ENCODE results near the gene CLPSL2. TPM values are rescaled to one million over a fixed set of nuclear protein-coding genes. Genes with fewer than 3 reads are reported as not detected.

The CLPSL2 gene
- total RNA-seq, 4 donors from 2014 or later: not detected

DNA sequence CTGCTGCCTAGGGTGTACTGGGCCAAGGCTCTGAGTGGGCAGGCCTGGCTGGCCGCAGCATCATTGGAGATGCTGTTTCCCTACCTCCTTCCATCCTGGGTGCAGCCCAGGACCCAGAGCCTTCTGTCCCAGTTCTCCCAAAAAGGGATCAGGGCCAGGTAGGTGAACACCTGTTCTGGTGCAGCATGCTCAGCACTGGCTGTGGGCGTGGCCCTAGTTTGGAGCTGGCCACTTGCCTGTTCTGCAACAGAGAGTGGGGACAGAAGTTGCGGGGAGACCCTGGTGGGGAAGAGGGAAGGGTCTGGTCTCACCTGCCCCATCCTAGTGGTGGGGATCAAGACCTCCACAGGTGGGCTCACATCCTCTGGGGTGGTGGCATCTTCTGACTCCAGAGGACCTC, 40.9 kb upstream of the CLPSL2 start:
- Histone ChIP-seq H3K27ac (no peak overlapping the region), H3K27me3 (no peaks in the 10 kb centered on the region), H3K9me3 (no peaks in the 10 kb centered on the region), H3K4me3 (no peak overlapping the region), H3K4me1 (peaks cover 31 to 69% (median 54%) of the 10 kb centered on the region in 4 donors), H3K36me3 (no peaks in the 10 kb centered on the region)
- no peak for TF ChIP-seq POLR2A (IDR thresholded peaks at IDR 0.05)
- TF ChIP-seq, protein P1, sequence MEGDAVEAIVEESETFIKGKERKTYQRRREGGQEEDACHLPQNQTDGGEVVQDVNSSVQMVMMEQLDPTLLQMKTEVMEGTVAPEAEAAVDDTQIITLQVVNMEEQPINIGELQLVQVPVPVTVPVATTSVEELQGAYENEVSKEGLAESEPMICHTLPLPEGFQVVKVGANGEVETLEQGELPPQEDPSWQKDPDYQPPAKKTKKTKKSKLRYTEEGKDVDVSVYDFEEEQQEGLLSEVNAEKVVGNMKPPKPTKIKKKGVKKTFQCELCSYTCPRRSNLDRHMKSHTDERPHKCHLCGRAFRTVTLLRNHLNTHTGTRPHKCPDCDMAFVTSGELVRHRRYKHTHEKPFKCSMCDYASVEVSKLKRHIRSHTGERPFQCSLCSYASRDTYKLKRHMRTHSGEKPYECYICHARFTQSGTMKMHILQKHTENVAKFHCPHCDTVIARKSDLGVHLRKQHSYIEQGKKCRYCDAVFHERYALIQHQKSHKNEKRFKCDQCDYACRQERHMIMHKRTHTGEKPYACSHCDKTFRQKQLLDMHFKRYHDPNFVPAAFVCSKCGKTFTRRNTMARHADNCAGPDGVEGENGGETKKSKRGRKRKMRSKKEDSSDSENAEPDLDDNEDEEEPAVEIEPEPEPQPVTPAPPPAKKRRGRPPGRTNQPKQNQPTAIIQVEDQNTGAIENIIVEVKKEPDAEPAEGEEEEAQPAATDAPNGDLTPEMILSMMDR (IDR thresholded peaks at IDR 0.05): no peak
- no peak for TF ChIP-seq POLR2AphosphoS5 (IDR thresholded peaks at IDR 0.05)
- no peak for TF ChIP-seq EP300 (IDR thresholded peaks at IDR 0.05; ENCODE audit: low read depth)
- in situ Hi-C loops (cut with MboI; ENCODE audit: low pct_ligation_motif_present in 1 of 4, low pct_unique_long_range_greater_than_20kb in 1 of 4, low sequenced_read_pairs in 3 of 4) (loop anchor here (5.0 to 25.0 kb wide), 5 partner anchors 151 to 398 kb away; partner anchors contain the start of gene PPARD (in 1 of the 4)), intact Hi-C loops (cut with DNase I; ENCODE audit: low total_unique reads) (loop anchor here (5.0 kb wide), 1 partner anchor 153 kb away; no protein-coding TSS in a partner anchor)
- WGBS, 2 donors (ENCODE audit: low coverage in 1 of 2): 78% methylated on average over 3 of the region's 3 CpGs; no CpG with 5 or more reads in 1 of the 2 donors
- DNase-seq: peak; percentile 55

DNA sequence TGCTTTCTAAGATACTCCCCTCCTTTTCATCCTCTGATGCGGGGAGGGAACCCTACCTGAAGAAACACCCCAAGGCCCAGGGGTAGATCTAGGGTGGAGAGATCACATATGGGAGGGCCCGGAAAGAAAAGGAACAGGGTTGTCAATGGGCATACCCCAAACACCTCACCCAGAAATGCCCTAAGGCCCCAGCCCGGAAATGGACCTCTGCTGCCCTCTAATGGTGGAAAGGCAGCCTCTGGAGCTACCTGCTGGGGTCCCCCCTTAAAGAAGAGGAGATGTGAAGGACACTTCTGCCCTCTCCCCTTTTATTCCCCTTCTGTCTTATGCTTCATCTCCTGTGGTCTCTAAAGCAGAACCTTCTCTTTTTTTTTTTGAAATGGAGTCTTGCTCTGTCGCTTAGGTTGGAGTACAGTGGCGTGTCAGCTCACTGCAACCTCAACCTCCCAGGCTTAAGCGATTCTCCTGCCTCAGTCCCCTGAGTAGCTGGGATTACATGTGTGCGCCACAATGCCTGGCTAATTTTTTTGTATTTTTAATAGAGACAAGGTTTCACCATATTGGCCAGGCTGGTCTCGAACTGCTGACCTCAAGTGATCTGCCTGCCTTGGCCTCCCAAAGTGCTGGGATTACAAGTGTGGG, 40.0 kb upstream of the CLPSL2 start:
- in situ Hi-C loops (cut with MboI; ENCODE audit: low pct_ligation_motif_present in 1 of 4, low pct_unique_long_range_greater_than_20kb in 1 of 4, low sequenced_read_pairs in 3 of 4) (loop anchor here (5.0 to 25.0 kb wide), 5 partner anchors 152 to 399 kb away; partner anchors contain the start of gene PPARD (in 1 of the 4)), intact Hi-C loops (cut with DNase I; ENCODE audit: low total_unique reads) (loop anchor here (5.0 kb wide), 1 partner anchor 154 kb away; no protein-coding TSS in a partner anchor)
- TF ChIP-seq POLR2A (IDR thresholded peaks at IDR 0.05): no peak
- TF ChIP-seq, protein P1 (IDR thresholded peaks at IDR 0.05): peak; percentile 87 to 94 (median 93)
- Histone ChIP-seq H3K4me3 (no peak overlapping the region), H3K4me1 (peaks cover 24 to 61% (median 46%) of the 10 kb centered on the region in 4 donors), H3K27ac (peak overlapping the region in 1 of 4 donors; percentile 31), H3K27me3 (no peaks in the 10 kb centered on the region), H3K9me3 (no peaks in the 10 kb centered on the region), H3K36me3 (no peaks in the 10 kb centered on the region)
- WGBS, 2 donors (ENCODE audit: low coverage in 1 of 2): 60 to 67% methylated on average over 5 to 8 of the region's 8 CpGs
- peak; percentile 89 for DNase-seq

DNA sequence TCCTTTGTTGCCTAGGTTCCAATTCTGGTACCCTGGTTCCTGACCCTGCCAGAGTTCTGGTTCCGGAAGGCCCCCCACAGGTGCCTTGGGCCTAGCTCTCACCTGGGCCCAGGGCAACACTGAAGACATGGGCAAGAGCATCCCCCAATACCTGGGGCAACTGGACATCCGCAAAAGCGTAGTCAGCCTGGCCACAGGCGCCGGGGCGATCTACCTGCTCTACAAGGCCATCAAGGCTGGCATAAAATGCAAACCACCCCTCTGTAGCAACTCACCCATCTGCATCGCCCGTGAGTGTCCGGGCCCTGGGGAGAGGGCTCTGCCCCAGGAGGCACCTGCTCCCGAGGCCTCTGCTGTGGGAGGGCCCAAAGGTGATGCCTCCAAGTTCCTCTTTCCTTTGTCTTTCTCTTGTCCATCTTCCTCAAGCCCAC, 39.4 kb upstream of the CLPSL2 start, which contains the start of gene ARMC12:
Gene ARMC12, plus strand, starts transcription at position 51 of the 431 bp plus-strand sequence. Its CDS starts 77 bp downstream, at position 128.
- Histone ChIP-seq H3K27ac (peak within 1 kb of the TSS in 1 of 4 donors; percentile 31), H3K36me3 (no peaks in the 10 kb centered on the region), H3K4me1 (peaks cover 24 to 60% (median 44%) of the 10 kb centered on the region in 4 donors), H3K27me3 (no peaks in the 10 kb centered on the region), H3K4me3 (no peak within 1 kb of the TSS), H3K9me3 (no peaks in the 10 kb centered on the region)
- no peak for DNase-seq
- in situ Hi-C loops (cut with MboI; ENCODE audit: low pct_ligation_motif_present in 1 of 4, low pct_unique_long_range_greater_than_20kb in 1 of 4, low sequenced_read_pairs in 3 of 4) (loop anchor here (5.0 to 25.0 kb wide), 5 partner anchors 152 to 400 kb away; partner anchors contain the start of gene PPARD (in 1 of the 4)), intact Hi-C loops (cut with DNase I; ENCODE audit: low total_unique reads) (loop anchor here (5.0 kb wide), 1 partner anchor 155 kb away; no protein-coding TSS in a partner anchor)
- no peak for TF ChIP-seq EP300 (IDR thresholded peaks at IDR 0.05; ENCODE audit: low read depth)
- TF ChIP-seq, protein P1 (IDR thresholded peaks at IDR 0.05): no peak
- no peak for TF ChIP-seq POLR2AphosphoS5 (IDR thresholded peaks at IDR 0.05)
- TF ChIP-seq POLR2A (IDR thresholded peaks at IDR 0.05): no peak
- 92 to 93% methylated on average over 3 to 10 of the region's 10 CpGs for WGBS, 2 donors (ENCODE audit: low coverage in 1 of 2)

DNA sequence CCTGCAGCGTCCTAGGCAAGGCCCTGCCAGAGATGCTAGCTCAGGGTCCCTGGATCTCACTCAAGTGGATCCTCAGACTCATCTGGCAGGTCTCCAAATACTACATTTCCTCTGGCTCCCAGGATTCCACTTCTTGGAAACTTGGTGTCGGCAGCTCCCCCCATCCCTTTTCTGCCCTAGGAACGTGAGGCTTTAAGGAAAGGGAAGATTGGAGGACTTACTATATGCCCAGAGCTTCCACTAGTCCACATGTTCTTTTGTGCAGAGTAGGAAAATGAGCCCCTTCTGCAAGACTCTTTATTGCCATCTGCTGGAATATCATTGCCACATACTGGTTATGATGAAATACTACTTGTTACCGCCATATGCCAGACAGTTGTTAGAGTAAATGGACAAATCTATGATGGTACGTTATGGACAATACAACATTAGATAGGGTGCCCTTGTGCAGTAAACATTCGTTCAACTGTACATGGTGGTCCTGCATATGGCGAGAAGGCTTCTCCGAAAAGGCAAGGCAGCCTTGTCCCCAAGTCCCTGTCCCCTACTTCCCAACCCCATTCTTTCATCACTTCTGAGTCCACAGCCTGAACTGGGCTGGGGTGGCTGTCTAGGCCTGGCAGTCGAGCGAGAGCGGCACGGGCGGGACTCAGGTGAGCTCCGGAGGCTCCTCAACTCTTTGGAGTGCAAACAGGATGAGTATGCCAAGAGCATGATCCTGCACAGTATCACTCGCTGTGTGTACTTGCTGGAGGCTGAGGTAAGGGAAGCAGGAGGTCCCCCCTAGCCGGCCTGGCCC, 38.8 kb upstream of the CLPSL2 start:
- Histone ChIP-seq H3K36me3 (no peaks in the 10 kb centered on the region), H3K9me3 (no peaks in the 10 kb centered on the region), H3K4me1 (peaks cover 20 to 54% (median 38%) of the 10 kb centered on the region in 4 donors), H3K27ac (no peak overlapping the region), H3K27me3 (no peaks in the 10 kb centered on the region), H3K4me3 (no peak overlapping the region)
- in situ Hi-C loops (cut with MboI; ENCODE audit: low pct_ligation_motif_present in 1 of 4, low pct_unique_long_range_greater_than_20kb in 1 of 4, low sequenced_read_pairs in 3 of 4): loop anchor here (5.0 to 25.0 kb wide), 5 partner anchors 153 to 400 kb away; partner anchors contain the start of gene PPARD (in 1 of the 4)
- intact Hi-C loops (cut with DNase I; ENCODE audit: low total_unique reads): loop anchor here (5.0 kb wide), 1 partner anchor 155 kb away; no protein-coding TSS in a partner anchor
- WGBS, 2 donors (ENCODE audit: low coverage in 1 of 2): 5 to 63% methylated on average over 2 to 16 of the region's 16 CpGs
- DNase-seq: no peak
- no peak for TF ChIP-seq POLR2A (IDR thresholded peaks at IDR 0.05)
- peak in 2 of 3 donors; percentile 22 to 32 for TF ChIP-seq POLR2AphosphoS5 (IDR thresholded peaks at IDR 0.05)
- TF ChIP-seq, protein P1 (IDR thresholded peaks at IDR 0.05): peak; percentile 87 to 98 (median 89)

Data from transverse colon (tissue), 4 donors.